K562 (cell line): Measurements from ENCODE around the gene CLDN7. TPM values are rescaled to one million over a fixed set of nuclear protein-coding genes. Genes with fewer than 3 reads are reported as not detected.

Experiments
- CC2D1A ChIP-seq: fragments of 450-650 bp; IDR thresholded peaks from 2 replicates; pipeline ENCODE4 v1.6.1; 2017; ENCODE audit warnings: mild to moderate bottlenecking
- CHD1 ChIP-seq: fragments of 200-600 bp; sonication (generic); IDR thresholded peaks from one replicate; pipeline ENCODE4 v1.6.1; 2012; ENCODE audit warnings: mild to moderate bottlenecking, moderate library complexity, low read length, inconsistent platforms
- CREM ChIP-seq: IDR thresholded peaks from 2 replicates; pipeline ENCODE4 v1.6.1; 2014; ENCODE audit warnings: antibody characterized with exemption, low read depth
- CTBP1 ChIP-seq: fragments of 450-650 bp; IDR thresholded peaks from 2 replicates; pipeline ENCODE4 v1.6.1; 2016; ENCODE audit warnings: borderline replicate concordance
- DACH1 ChIP-seq: fragments of 450-650 bp; IDR thresholded peaks from 2 replicates; pipeline ENCODE4 v1.6.1; 2018; ENCODE audit not compliant: partially characterized antibody
- E2F1 ChIP-seq: sonication (generic); formaldehyde crosslinking; IDR thresholded peaks from 2 replicates; pipeline ENCODE4 v1.8.1; 2023; ENCODE audit warnings: mild to moderate bottlenecking, missing genetic modification reagents, moderate library complexity
- ELF4 ChIP-seq: fragments of 450-650 bp; formaldehyde crosslinking; IDR thresholded peaks from 2 replicates; pipeline ENCODE4 v1.4.0; 2022; ENCODE audit warnings: missing genetic modification characterization
- ERF ChIP-seq: fragments of 450-650 bp; formaldehyde crosslinking; IDR thresholded peaks from 2 replicates; pipeline ENCODE4 v1.4.0; 2020; ENCODE audit warnings: mild to moderate bottlenecking, mixed read lengths
- FUS ChIP-seq: fragments of 200-400 bp; formaldehyde crosslinking; optimal IDR thresholded peaks from 2 replicates; pipeline ENCODE3; 2017; ENCODE audit warnings: low read depth, low read length
- HEY1 ChIP-seq: fragments of 250-450 bp; sonication (Bioruptor Pico); IDR thresholded peaks from 2 replicates; pipeline ENCODE4 v1.5.0; 2020; ENCODE audit warnings: mild to moderate bottlenecking, moderate library complexity, borderline replicate concordance
- HNRNPUL1 ChIP-seq: fragments of 200-400 bp; formaldehyde crosslinking; IDR thresholded peaks from 2 replicates; pipeline ENCODE4 v1.6.1; 2017; ENCODE audit warnings: low read length
- ILK ChIP-seq: fragments of 450-650 bp; IDR thresholded peaks from 2 replicates; pipeline ENCODE4 v1.6.1; 2016; ENCODE audit warnings: missing genetic modification characterization, low read depth, mild to moderate bottlenecking, missing compliant biosample characterization, moderate library complexity, borderline replicate concordance
- MEF2A ChIP-seq: IDR thresholded peaks from 2 replicates; pipeline ENCODE4 v1.6.1; 2011; ENCODE audit warnings: low read depth, mild to moderate bottlenecking, low read length, moderate library complexity; ENCODE audit not compliant: control insufficient read depth
- PHF20 ChIP-seq: fragments of 450-650 bp; IDR thresholded peaks from 2 replicates; pipeline ENCODE4 v1.6.1; 2018; ENCODE audit not compliant: partially characterized antibody
- PTRF ChIP-seq: fragments of 450-650 bp; IDR thresholded peaks from 2 replicates; pipeline ENCODE4 v1.6.1; 2016; ENCODE audit warnings: mild to moderate bottlenecking, missing genetic modification characterization, missing compliant biosample characterization
- USF1 ChIP-seq: sonication (generic); formaldehyde crosslinking; IDR thresholded peaks from 2 replicates; pipeline ENCODE4 v1.9.0; 2022; ENCODE audit warnings: mild to moderate bottlenecking, missing genetic modification reagents
- ZBTB17 ChIP-seq: fragments of 450-650 bp; formaldehyde crosslinking; IDR thresholded peaks from 2 replicates; pipeline ENCODE4 v1.4.0; 2020; ENCODE audit warnings: mild to moderate bottlenecking
- ZEB2 ChIP-seq: fragments of 450-650 bp; IDR thresholded peaks from 2 replicates; pipeline ENCODE4 v1.6.1; 2016
- ZNF175 ChIP-seq: fragments of 200-800 bp; sonication (Bioruptor generic); IDR thresholded peaks from 2 replicates; pipeline ENCODE4 v1.6.1; 2016; ENCODE audit warnings: low read depth, mild to moderate bottlenecking, missing genetic modification characterization, missing compliant biosample characterization
- ZNF217 ChIP-seq: sonication (generic); formaldehyde crosslinking; IDR thresholded peaks from 2 replicates; pipeline ENCODE4 v1.8.0; 2022; ENCODE audit warnings: mild to moderate bottlenecking, missing genetic modification reagents
- ZNF324 ChIP-seq: fragments of 250-450 bp; sonication (Bioruptor Pico); IDR thresholded peaks from 2 replicates; pipeline ENCODE4 v1.4.0; 2020; ENCODE audit warnings: mild to moderate bottlenecking
- ZNF347 ChIP-seq: fragments of 450-650 bp; formaldehyde crosslinking; IDR thresholded peaks from 2 replicates; pipeline ENCODE4 v1.4.0; 2020; ENCODE audit warnings: low read depth, mild to moderate bottlenecking, moderate library complexity
- ZNF57 ChIP-seq: fragments of 450-650 bp; formaldehyde crosslinking; IDR thresholded peaks from 2 replicates; pipeline ENCODE4 v1.4.0; 2020; ENCODE audit warnings: mild to moderate bottlenecking, moderate library complexity
- polyA plus RNA-seq, 8 experiments: library from polyadenylated mRNA; depleted of rRNA in 4 of 8; stranded (reverse) in 5 of 8; unstranded in 3 of 8; fragments of >200 nt; fragmentation: Nextera tagmentation in 2 of 8; fragmentation: Illumina TruSeq in 1 of 8; extraction: Ambion mirVana in 2 of 8; extraction: Trizol in 1 of 8; gene quantifications; 2 replicates each; pipeline versions ENCODE4 v1.2.1 to v1.2.3, GENCODE V29; 2011 to 2014; ENCODE audit warnings: inconsistent platforms in 1 of 8, missing spikeins in 1 of 8
- total RNA-seq, 7 experiments: library from RNA; depleted of rRNA in 6 of 7; stranded (reverse); fragments of >200 nt in 6 of 7; fragmentation: Illumina TruSeq in 2 of 7; extraction: Trizol in 2 of 7; gene quantifications; 2 replicates each; pipeline versions ENCODE4 v1.2.1 to v1.2.3, GENCODE V29; 2011 to 2021; ENCODE audit warnings: low replicate concordance in 1 of 7
- TF ChIP-seq, protein P1 (sequence below): fragments of 450-650 bp; IDR thresholded peaks from 2 replicates; pipeline ENCODE4 v1.6.1; 2016; ENCODE audit warnings: low read depth, mild to moderate bottlenecking, moderate library complexity
- TF ChIP-seq, protein P2 (sequence below), 2 experiments: fragments of 450-650 bp; conservative IDR thresholded peaks; 2 replicates each; pipeline ENCODE4 v1.6.1; 2017; ENCODE audit warnings: mild to moderate bottlenecking in 2 of 2, moderate library complexity in 2 of 2
- TF ChIP-seq, protein P3 (sequence below): fragments of 200-800 bp; sonication (Bioruptor generic); IDR thresholded peaks from 2 replicates; pipeline ENCODE4 v1.6.1; 2017; ENCODE audit warnings: missing genetic modification characterization, missing compliant biosample characterization

Gene CLDN7
- total and polyA plus RNA-seq, 9 of the 15 experiments (the other 6 are each of a cell fraction or from before 2014, with no cell fraction given), result 2.2 to 14.5 (median 7.6) TPM

DNA sequence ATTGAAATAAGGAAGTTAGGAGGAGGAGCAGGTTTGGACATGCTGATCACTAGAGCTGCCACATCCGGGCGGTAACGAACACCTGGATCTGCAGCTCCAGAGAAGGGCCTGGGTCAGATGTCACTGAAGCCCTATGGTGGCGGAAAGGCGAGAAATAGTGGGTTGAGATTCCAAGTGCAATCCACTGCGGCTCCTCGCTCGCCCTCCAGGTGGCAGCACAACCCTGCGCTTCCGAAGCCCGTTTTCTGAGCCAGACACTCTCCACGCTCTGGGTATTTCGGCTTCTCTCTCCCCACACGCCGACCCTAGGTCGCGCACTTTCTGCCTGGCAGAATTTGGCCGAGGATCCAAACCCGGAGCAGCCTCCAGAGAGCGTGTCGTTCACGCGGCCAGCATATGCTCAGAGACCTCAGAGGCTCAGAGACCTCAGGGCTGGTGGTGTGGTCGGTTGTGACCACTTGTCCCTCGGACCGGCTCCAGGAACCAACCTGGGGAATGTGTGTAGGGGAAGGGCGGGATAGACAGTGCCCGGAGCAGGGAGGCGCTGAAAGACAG is 18.3 kb upstream of the CLDN7 start (continued):
- TF ChIP-seq ZNF217, result no peak
- TF ChIP-seq CREM, result peak; percentile 26
- TF ChIP-seq CC2D1A, result peak; percentile 68
- TF ChIP-seq CTBP1, result peak; percentile 34; the same call in 1 of the 2 replicates
- TF ChIP-seq ZBTB17 (CRISPR knock-in tag), result no peak
- TF ChIP-seq, protein P1, sequence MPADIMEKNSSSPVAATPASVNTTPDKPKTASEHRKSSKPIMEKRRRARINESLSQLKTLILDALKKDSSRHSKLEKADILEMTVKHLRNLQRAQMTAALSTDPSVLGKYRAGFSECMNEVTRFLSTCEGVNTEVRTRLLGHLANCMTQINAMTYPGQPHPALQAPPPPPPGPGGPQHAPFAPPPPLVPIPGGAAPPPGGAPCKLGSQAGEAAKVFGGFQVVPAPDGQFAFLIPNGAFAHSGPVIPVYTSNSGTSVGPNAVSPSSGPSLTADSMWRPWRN, result no peak
- TF ChIP-seq ERF (CRISPR knock-in tag), result no peak
- TF ChIP-seq ZNF175, result no peak
- TF ChIP-seq PTRF, result no peak
- no peak for TF ChIP-seq HNRNPUL1
- no peak for TF ChIP-seq ZNF347 (CRISPR knock-in tag)
- TF ChIP-seq, protein P2, sequence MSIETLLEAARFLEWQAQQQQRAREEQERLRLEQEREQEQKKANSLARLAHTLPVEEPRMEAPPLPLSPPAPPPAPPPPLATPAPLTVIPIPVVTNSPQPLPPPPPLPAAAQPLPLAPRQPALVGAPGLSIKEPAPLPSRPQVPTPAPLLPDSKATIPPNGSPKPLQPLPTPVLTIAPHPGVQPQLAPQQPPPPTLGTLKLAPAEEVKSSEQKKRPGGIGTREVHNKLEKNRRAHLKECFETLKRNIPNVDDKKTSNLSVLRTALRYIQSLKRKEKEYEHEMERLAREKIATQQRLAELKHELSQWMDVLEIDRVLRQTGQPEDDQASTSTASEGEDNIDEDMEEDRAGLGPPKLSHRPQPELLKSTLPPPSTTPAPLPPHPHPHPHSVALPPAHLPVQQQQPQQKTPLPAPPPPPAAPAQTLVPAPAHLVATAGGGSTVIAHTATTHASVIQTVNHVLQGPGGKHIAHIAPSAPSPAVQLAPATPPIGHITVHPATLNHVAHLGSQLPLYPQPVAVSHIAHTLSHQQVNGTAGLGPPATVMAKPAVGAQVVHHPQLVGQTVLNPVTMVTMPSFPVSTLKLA (conservative IDR thresholded peaks at IDR 0.05), result no peak; a peak in 1 of 4 replicates
- no peak for TF ChIP-seq ZNF324 (CRISPR knock-in tag)
- TF ChIP-seq ELF4, result no peak
- TF ChIP-seq, protein P3, sequence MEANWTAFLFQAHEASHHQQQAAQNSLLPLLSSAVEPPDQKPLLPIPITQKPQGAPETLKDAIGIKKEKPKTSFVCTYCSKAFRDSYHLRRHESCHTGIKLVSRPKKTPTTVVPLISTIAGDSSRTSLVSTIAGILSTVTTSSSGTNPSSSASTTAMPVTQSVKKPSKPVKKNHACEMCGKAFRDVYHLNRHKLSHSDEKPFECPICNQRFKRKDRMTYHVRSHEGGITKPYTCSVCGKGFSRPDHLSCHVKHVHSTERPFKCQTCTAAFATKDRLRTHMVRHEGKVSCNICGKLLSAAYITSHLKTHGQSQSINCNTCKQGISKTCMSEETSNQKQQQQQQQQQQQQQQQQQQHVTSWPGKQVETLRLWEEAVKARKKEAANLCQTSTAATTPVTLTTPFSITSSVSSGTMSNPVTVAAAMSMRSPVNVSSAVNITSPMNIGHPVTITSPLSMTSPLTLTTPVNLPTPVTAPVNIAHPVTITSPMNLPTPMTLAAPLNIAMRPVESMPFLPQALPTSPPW (CRISPR knock-in tag), result peak; percentile 30; the same call in 1 of the 2 replicates
- TF ChIP-seq E2F1 (CRISPR knock-in tag), result no peak
- TF ChIP-seq FUS, result no peak
- no peak for TF ChIP-seq PHF20
- no peak for TF ChIP-seq USF1 (CRISPR knock-in tag)
- TF ChIP-seq MEF2A, result no peak; the same call in none of the 2 replicates
- TF ChIP-seq CHD1, result peak; percentile 24
- no peak for TF ChIP-seq DACH1
- no peak for TF ChIP-seq ZNF57 (CRISPR knock-in tag)
- no peak for TF ChIP-seq HEY1 (CRISPR knock-in tag)
- TF ChIP-seq ILK (tag), result no peak
- no peak for TF ChIP-seq ZEB2
